HL-60/S4 treated with retinoic acid at 250 ng/mL for 4 days and 3 days (cell line): Measurements from ENCODE around the gene TM2D3.
"Not testable (repeated sequence)": the region's sequence is repeated elsewhere in the genome, so short reads cannot be mapped to it uniquely, and the experiment has no call there.

Experiments
- in situ Hi-C: fragments of 300-500 bp; cut with MboI; formaldehyde crosslinking; loops from 2 replicates; pipeline ENCODE4 v1.7.0; 2022; ENCODE audit warnings: low sequenced_read_pairs

TM2D3 gene

DNA sequence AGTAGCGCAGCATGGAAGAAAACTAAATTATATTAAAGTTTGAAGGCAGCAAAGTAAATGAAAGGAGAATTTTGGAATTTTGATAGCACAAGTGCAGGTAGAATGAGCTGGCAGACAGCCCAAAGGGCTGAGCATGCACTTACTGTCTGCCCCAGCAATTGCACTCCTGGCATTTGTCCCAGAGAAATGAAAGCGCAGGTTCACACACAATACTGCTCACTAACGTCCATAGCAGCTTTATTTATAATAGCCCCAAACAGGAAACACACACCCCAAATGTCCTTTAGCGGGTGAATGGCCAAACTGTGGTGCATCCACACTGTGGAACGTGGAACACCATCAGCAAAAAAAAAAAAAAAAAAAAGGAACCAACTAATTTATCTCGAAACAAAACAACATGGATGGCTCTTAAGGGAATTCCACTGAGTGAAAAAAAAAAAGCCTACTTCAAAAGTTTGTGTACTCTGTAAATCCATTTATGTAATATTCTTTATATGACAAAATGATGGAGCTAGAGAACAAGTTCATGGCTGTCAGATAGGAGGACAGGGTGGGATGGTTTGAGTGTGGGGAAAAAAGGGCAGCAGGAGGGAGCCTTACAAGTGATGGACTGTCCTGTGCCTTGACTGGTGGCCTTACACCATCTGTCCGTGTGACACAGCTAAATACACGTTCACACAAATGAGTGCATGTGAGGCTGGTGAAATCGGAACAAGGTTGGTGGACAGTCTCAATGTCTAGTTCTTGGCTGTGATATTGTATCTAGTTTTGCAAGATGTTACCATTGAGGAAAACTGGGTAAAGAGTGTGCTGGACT, 6.0 kb upstream of the TM2D3 start:
- in situ Hi-C loops, result no loop called here

DNA sequence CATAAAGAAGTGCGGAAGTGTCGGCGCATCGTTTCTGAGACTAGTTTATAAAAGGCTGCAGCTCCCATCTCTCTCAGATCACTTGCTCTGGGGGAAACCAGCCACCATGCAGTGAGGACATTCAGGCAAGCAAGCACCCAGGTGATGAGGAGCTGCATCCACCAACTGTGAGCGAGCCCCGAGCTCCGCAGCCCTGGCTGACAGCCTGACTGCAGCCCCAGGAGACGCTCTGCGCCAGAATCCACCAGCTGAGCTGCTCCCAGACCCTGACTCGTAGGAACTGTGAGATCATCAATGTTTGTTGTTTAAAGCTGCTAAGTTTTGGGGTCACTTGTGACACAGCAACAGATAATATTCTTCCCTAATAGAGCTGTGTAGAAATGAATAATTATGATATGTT, 5.0 kb upstream of the TM2D3 start:
- in situ Hi-C loops, result no loop called here

DNA sequence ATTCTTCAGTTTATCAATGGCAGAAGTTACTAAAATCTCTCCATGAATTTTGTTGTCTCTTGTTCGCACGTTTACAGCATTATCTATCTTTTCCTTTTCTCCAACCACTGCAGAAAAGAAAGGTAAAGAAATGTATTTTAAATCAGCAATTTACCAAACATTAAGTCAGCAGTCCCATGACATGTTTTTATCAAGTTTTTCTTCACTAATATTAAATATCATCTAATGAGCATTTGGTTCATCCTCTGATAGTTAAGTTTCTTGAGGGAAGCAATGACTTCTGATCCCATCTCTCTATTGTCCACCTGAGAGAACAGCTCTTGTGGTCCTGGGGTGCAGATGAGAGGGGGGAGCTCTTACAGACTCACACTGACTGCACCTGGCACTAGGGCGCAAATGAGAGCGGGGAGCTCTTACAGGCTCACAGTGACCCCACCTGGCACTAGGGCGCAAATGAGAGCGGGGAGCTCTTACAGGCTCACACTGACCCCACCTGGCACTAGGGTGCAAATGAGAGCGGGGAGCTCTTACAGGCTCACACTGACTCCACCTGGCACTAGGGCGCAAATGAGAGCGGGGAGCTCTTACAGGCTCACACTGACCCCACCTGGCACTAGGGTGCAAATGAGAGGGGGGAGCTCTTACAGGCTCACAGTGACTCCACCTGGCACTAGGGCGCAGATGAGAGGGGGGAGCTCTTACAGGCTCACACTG, 2.6 kb upstream of the TM2D3 start:
- in situ Hi-C loops, result loop anchor here (5.0 kb wide), 1 partner anchor 362 kb away; no protein-coding TSS in a partner anchor

DNA sequence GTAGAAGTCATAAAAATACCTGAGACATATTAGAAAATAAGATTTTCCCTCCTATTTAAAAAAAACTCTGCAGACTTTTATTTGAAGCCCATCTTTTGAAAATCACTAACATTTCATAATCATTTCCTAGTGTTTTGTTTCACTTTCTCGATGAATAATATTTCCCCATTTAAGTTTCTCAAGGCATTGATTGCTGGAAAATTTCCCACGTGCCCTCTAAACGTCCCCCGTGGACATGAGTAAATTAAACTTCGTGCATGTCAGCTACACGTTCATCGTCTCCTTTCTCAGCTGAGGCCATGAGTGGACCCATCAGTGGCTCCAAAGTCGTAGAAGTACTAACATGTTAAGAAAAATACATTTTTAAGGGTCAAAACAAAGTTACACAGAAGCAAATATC, 2.0 kb upstream of the TM2D3 start:
- in situ Hi-C loops, result loop anchor here (5.0 kb wide), 1 partner anchor 362 kb away; no protein-coding TSS in a partner anchor

DNA sequence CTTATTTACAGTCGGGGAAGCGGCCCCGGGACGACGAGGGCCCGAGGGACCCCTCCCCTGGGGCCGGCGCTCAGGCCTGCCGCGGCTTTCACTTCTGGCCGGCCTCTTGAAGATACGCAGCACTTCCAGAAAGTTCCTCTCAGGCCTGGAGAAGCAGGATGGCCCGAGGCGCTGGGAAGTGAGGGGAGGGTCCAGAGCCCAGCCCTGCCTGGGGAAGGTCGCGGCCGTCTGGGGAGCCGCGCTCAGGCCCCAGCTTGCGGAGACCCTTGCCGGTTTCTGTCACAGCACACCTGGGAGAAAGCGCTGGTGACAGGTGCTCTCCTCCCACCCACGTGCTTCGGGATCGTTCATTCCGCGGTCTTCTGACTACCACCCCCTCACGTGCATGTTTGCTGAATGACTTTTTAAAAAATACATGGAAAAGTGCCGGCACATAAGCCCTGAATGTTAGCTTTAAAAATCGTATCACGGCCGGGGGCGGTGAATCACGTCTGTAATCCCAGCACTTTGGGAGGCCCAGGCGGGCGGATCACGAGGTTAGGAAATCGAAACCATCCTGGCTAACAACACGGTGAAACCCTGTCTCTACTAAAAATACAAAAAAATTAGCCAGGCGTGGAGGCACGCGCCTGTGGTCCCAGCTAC, 727 bp upstream of the TM2D3 start:
- in situ Hi-C loops, result loop anchor here (5.0 kb wide), 1 partner anchor 361 kb away; no protein-coding TSS in a partner anchor

DNA sequence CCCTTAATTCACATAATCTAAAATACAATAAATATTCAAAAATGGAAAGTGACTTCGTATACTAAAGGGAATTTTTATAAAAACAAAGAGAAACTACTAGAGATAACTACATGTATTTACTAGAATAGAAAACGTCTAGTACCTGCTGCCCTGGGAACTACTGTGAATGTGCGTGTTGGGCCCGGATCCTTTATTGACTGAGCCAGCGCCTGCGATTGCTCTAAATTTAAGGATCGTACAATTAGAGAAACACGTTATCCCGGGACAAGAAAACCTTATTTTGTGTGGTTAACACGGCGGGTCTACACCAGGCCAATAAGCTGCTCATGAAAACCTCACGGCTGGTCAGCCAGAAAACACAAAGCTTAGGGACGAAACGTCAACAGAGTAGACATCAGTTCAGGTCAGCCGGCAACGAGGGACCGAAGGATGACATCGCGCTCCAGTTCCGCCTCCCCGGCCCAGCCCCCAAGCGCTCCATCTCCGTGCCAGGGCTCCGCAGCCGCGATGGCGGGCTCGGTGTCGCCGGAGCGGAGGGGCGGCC, 555 bp downstream of the TM2D3 start:
- in situ Hi-C loops, result loop anchor here (5.0 kb wide), 1 partner anchor 359 kb away; no protein-coding TSS in a partner anchor

DNA sequence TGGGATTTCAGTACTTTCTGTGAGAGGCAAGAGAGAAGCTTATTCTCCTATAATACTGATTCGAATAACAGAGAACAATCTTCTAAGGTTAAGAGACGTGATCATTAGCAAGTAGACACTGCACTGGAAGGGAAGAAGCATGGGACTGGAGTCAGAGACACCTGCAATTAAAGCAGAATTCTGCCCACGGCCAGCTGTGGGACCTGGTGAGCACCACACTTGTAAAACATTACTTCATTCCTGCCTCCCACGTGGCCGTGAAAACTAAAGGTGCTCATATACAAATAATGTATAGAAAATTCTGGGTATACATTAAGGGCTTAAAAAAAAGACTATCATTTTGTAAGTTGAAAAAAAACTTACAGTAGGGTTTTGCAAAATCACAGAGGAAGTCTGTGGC, 2.0 kb downstream of the TM2D3 start:
- in situ Hi-C loops, result loop anchor here (5.0 kb wide), 1 partner anchor 358 kb away; no protein-coding TSS in a partner anchor

DNA sequence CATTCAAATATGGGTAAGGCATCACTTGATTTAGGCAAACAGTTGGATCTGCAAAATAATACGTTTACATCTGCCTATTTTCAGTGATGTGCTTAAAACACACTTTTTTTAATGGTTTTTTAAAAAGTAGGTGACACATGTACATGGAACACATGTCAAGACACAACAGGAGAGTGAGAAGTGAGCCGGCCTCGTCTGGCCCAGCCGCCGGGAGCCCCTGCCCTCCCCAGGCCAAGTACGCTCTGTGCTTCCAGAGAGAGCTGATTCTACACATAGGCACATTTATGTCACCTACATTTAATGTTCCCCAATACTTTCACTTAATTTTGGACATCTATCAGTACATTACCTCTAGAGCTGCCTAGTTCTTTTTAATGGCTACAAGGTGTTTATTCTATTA, 3.8 kb downstream of the TM2D3 start:
- in situ Hi-C loops, result no loop called here

DNA sequence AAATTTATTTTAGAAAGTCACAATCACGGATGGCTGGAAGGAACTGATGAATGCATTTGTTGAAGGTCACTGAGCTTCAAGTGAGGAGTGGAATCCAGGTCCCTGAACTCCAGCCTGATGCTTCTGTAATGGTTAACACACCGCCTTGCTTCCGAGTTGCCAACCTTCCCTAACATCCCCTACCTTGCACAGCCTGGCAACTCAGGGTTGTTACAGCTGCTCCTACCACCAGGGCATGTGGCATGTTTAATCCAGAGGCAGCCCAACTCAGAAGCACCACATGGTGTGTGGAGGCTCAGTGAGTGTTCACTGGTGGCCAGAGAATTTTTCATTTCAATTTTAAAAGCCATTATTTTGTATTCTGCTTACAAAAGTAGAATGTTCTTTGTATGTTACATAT, 4.9 kb downstream of the TM2D3 start:
- in situ Hi-C loops, result no loop called here

DNA sequence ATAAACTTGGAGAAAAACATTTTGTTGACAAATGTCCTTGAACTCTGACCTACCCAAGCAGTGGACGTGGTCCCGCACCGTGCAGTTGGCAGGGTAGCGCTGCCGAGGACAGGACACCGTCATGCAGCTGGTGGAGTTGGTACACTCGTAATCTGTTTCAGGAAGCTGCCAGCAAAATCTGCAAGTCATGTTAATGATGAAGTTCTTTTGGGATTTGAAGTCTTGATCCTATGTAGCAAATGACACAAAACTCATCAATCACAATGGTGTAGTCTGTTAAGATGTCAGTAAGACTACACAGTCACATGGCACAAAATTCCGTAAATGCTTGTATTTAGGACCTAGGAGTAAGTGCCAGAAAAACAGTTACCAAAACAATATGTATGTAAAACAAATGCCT, 5.5 kb downstream of the TM2D3 start:
- in situ Hi-C loops, result no loop called here

DNA sequence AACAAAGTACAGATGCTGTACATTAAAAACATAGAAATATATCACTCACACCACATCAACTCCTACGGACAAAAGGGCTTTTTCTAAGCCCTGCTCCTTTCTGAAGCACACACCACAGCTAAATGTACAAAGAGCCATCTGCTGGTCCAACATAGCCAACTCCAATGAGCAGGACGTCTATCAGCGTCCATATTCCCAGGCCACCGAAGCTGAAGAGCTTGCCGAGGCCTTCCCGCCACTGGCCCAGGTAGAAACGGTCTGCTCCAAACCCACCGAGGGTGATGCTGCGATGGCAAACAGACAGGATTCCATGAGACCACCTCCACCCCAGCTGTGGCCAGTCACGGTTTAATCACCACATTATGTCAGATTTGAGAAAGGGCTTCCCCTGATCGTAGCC, 9.8 kb downstream of the TM2D3 start:
- in situ Hi-C loops, result no loop called here

DNA sequence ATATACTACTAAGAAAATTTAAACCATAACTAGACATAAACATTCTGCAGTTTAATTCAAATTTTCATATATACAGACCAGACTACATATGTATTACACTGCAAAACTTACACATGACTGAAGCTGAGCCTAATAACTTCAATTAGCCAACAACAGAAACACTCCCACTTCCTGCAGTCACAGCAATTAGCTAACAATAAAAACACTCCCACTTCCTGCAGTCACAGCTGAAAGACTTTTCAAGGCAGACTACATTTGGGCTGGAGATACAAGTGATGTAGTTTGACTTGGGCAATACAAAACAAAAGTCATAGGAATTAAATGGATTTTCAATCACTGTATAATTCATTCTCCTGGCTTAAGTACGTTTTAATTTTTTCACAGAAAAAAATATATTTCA, 10.3 kb downstream of the TM2D3 start:
- in situ Hi-C loops, result no loop called here

DNA sequence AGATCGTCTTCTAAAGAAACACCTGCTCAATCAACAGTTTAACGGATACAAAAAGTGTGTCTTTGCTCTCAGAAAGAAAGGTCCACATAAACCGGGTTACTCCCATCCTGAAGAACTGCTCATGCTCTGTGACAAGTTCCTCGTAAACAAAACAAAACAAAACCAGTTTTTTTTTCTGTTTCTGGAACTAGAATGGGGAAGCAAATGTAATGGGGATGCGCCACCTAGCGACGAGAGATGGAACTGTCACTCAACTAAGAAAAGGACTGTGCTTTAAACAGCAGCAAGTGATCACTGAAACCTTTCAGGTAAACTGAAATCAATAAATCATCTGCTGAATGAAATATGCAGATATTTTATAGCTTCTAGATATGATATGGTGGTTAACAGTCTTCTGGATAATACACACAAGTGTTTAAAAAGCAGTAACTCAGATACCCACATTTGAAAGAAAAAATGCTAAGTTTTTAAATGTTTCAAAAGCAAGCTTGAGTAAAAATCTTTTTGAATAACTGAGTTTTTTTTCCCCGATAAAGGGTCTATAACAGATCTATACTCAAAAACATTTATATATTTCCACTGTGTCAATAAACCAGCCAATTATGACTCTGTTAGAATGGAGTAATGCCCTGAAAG, 10.9 kb downstream of the TM2D3 start:
- in situ Hi-C loops, result no loop called here

DNA sequence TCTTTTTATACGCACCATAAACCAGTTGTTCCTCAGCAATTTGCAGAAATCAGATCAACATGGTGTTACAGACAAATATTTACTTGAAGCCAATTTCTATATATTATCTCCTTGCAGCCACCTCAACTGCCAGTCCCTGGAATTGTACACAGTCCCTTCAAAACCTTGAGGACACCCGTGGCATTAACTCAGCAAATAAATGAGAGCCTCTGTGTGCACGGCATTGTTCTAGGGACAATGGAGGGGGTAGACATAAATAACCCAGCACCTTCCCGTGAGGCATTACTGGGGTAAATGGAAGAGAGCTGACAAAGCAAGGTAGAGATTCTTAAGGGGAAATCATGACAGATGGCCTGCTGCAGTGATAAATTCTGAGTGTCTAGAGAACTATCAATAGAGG, 12.5 kb downstream of the TM2D3 start:
- in situ Hi-C loops, result no loop called here

DNA sequence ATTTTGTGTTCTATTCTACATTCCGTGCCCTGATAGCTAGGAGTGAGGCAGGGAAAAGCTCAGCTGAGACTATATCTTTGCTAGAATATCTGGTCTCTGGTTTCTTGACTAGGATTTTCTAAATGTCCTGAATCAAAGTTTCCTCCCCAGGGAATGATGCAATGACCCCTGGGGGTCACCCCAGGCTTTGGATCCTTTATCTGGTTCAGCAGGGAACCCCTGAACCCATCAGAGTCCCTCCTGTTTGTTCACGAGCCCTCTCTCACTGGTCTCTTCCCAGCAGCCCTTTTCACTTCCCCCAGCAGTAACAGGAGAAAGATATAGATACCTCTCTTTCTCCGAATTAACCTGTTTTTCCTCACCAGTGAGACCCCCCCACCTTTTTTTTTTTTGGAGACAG, 14.3 kb downstream of the TM2D3 start:
- in situ Hi-C loops, result no loop called here

DNA sequence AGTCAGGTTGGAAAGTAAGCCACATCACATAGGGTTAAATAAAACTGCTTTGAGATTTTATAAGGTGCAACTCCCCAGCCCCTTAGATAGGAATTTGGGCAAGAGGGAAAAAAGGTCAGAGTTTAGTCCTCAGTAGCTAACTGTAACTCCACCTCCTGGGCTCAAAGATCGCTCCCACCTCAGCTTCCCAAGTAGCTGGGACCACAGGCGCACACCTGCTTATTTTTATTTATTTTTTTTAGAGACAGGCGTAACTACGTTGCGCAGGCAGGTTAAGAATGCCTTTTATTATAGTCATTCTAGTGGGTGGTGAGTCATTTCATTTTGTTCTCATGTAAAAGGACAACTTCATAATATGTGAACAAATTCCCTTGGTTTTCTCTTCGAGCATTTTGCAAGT, 14.7 kb downstream of the TM2D3 start:
- in situ Hi-C loops, result no loop called here

DNA sequence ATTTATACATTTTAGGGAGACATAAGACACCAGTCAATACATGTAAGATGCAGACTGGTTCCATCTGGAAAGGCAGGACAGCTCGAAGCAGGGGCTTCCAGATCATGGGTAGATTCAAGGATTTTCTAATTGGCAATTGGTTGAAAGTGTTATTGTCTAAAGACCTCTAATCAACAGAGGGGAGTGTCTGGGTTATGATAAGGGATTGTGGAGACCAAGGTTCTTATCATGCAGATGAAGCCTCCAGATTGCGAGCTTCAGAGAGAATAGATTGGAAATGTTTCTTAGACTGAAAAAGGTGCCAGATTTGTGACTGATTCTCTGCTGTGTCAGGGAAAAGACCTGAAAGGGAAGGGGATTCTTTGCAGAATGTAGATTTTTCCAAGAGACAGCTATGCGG, 15.1 kb downstream of the TM2D3 start:
- in situ Hi-C loops, result no loop called here

DNA sequence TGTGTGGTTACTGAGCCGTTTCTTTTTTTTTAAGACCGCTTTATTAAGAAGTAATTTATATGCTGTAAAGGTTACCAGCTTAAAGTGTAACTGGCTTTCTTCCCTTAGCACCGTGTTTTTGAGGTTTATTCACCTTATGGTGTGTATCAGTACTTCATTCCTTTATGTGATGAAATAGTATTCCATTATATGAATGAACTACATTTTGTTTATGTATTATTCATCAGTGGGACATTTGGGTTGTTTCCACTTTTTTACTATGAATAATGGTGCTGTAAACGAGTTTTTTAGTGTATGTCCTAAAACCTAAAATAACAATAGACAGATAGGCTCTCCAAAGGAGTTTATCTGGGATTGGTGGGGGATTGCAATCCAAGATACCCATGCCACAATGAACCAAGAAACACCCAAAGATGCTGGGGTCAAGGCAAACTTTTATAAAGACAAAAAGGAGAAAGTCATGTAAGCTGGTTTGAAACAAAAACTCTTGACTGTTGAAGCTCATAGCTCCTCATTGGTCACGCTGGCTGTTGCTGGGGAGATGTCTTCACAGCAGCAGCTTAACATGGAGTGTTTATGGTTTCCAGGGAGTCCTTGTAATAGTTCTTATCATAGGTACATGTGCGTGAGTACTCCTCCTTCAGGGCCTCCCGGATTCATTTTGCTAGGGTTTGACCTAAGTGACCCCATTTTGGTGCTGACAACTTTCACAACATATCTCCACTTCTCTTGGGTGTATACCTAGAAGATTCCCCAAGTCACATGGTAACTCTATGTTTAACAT, 16.0 kb downstream of the TM2D3 start:
- in situ Hi-C loops, result no loop called here

DNA sequence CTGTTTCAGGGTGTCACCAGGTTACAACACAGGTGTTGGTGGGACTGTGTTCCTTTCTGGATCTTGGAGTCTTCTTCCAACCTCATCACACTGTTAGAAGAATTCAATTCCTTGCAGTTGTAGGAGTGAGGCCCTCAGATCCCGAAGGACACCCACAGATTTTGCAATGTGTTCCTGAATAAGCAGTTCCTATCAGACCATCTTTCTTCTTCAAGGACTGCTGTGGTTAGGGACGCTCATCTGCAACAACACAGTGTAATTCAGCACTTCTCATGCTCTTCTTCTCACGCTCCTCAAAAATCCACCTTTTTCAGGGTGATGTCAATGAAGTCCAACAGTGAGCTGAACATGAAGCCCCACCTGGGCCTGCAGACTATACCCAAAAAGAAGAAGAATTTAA, 18.8 kb downstream of the TM2D3 start:
- in situ Hi-C loops, result no loop called here

DNA sequence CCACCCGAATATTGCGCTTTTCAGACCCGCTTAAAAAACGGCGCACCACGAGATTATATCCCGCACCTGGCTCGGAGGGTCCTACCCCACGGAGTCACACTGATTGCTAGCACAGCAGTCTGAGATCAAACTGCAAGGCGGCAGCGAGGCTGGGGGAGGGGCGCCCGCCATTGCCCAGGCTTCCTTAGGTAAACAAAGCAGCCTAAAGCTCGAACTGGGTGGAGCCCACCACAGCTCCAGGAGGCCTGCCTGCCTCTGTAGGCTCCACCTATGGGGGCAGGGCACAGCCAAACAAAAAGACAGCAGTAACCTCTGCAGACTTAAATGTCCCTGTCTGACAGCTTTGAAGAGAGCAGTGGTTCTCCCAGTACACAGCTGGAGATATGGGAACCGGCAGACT, 25.5 kb downstream of the TM2D3 start:
- in situ Hi-C loops, result not testable (repeated sequence)
